PC-3 (cell line): ENCODE data around the gene NUP43. TPM values are rescaled to one million over a fixed set of nuclear protein-coding genes. Genes with fewer than 3 reads are reported as not detected.

Experiments used
- ATAC-seq: fragments of 200-7000 bp; cut with Tn5 transposase; 2 replicates; pipeline ENCODE4 v1.9.1; 2020; ENCODE audit warnings: mild to moderate bottlenecking, moderate library complexity
- BruUV-seq: library from RNA; stranded (reverse); fragments of 400-500 nt; replicated peaks from 2 replicates; lab custom pipeline; 2021; lab: Mats Ljungman, UMichigan
- CTCF ChIA-PET: fragments of 300-600 bp; sonication (Branson Sonifier 250); formaldehyde crosslinking; loops from one replicate; lab custom pipeline; 2022; ENCODE audit warnings: antibody characterized with exemption; lab: Charles Lee
- POLR2A ChIA-PET: fragments of 300-600 bp; sonication (Branson Sonifier 250); formaldehyde crosslinking; loops from one replicate; lab custom pipeline; 2022; ENCODE audit warnings: antibody characterized with exemption; ENCODE audit not compliant: unreplicated experiment; lab: Charles Lee
- DNase-seq: peaks from one replicate; pipeline ENCODE4 v3.0.0-alpha.2; 2015
- H2AFZ ChIP-seq: fragments of 300-600 bp; sonication (generic); 2 replicates; pipeline ENCODE4 v1.6.0; 2016; ENCODE audit warnings: antibody characterized with exemption, low read length
- H3F3A ChIP-seq: fragments of 300-600 bp; sonication (generic); one replicate; pipeline ENCODE4 v1.6.0; 2017; ENCODE audit warnings: antibody characterized with exemption, low read length, control low read depth, mild to moderate bottlenecking; ENCODE audit not compliant: unreplicated experiment
- H3K27ac ChIP-seq: fragments of 300-600 bp; sonication (generic); 2 replicates; pipeline ENCODE4 v1.5.1; 2016; ENCODE audit warnings: mild to moderate bottlenecking, low read length
- H3K27me3 ChIP-seq: fragments of 300-600 bp; sonication (generic); 2 replicates; pipeline ENCODE4 v1.6.1; 2016; ENCODE audit warnings: low read length, mixed read lengths
- H3K36me3 ChIP-seq: fragments of 300-600 bp; sonication (generic); 2 replicates; pipeline ENCODE4 v1.6.1; 2016; ENCODE audit warnings: low read depth, mixed run types, low read length, mixed read lengths
- H3K4me1 ChIP-seq: fragments of 300-600 bp; sonication (generic); 2 replicates; pipeline ENCODE4 v1.5.1; 2016; ENCODE audit warnings: low read length; ENCODE audit not compliant: insufficient read depth
- H3K4me2 ChIP-seq: fragments of 300-600 bp; sonication (generic); 2 replicates; pipeline ENCODE4 v1.6.0; 2016; ENCODE audit warnings: low read length
- H3K4me3 ChIP-seq: fragments of 300-600 bp; sonication (generic); 2 replicates; pipeline ENCODE4 v1.5.1; 2016; ENCODE audit warnings: mild to moderate bottlenecking, low read length, mixed read lengths
- H3K79me2 ChIP-seq: fragments of 300-600 bp; sonication (generic); 2 replicates; pipeline ENCODE4 v1.6.1; 2017; ENCODE audit warnings: low read length, mixed read lengths
- H3K9ac ChIP-seq: fragments of 300-600 bp; sonication (generic); 2 replicates; pipeline ENCODE4 v1.6.0; 2016; ENCODE audit warnings: mild to moderate bottlenecking, low read length
- H3K9me2 ChIP-seq: fragments of 300-600 bp; sonication (generic); replicated peaks from 2 replicates; pipeline ENCODE4 v1.6.1; 2016; ENCODE audit warnings: mixed run types, low read length, mixed read lengths
- H3K9me3 ChIP-seq: fragments of 300-600 bp; sonication (generic); 2 replicates; pipeline ENCODE4 v1.6.1; 2016; ENCODE audit warnings: low read length, mixed read lengths
- H4K20me1 ChIP-seq: fragments of 300-600 bp; sonication (generic); 2 replicates; pipeline ENCODE4 v1.6.1; 2016; ENCODE audit warnings: low read length, mixed read lengths
- EZH2 ChIP-seq: fragments of 300-600 bp; sonication (generic); IDR thresholded peaks from one replicate; pipeline ENCODE4 v1.6.1; 2017; ENCODE audit warnings: antibody characterized with exemption, mild to moderate bottlenecking, low read length; ENCODE audit not compliant: unreplicated experiment
- EZH2phosphoT487 ChIP-seq: fragments of 300-600 bp; sonication (generic); IDR thresholded peaks from 2 replicates; pipeline ENCODE4 v1.6.1; 2018; ENCODE audit warnings: mild to moderate bottlenecking, antibody characterized with exemption, low read length, borderline replicate concordance
- intact Hi-C: fragments of 100-400 bp; cut with micrococcal nuclease; formaldehyde crosslinking; loops from 2 replicates; pipeline ENCODE4 v1.9.0; 2023
- total RNA-seq: library from RNA; depleted of rRNA; stranded (reverse); fragments of >200 nt; gene quantifications from 2 replicates; pipeline ENCODE4 v1.2.3, GENCODE V29; 2014
- TF ChIP-seq, protein P1 (sequence below): fragments of 300-600 bp; sonication (generic); conservative IDR thresholded peaks from 2 replicates; pipeline ENCODE4 v1.5.1; 2017; ENCODE audit warnings: antibody characterized with exemption, low read depth, mild to moderate bottlenecking, low read length

Gene NUP43
- total RNA-seq, 1 experiment from 2014 or later, result 25.5 TPM

DNA sequence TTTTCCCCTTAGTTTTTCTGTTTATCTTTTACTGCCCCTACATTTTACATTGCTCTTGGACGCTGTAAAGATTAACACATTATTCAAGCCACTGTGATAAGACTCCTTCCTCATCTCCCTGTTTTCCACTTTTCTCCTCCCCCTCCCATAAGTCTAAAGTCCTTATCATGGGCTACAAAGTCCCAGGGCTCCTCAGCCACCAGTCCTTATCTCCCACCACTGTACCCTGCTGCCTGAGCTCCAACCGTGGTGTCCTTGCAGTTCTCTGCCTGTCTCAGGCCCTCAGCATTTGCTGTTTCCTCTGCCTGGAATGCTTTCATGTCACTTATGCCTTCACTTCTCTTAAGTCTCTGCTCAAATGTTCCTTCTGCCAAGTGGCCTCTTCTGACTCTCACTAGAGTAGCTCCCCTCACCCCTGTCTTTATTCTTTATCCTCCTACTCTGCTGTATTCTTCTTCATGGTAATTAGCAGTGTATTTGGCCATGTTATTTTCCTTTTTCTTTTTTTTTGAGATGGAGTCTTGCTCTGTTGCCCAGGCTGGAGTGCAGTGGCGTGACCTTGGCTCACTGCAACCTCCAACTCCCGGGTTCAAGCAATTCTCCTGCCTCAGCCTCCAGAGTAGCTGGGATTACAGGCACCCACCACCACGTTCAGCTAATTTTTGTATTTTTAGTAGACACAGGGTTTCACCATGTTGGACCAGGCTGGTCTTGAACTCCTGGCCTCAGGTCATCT is 17.7 kb downstream of the NUP43 start:
- CTCF ChIA-PET, result no interaction called here
- Histone ChIP-seq H3K4me2 (no peak overlapping the region), H3K9me3 (no peaks in the 10 kb centered on the region), H3K4me3 (no peak overlapping the region), H3K27me3 (no peaks in the 10 kb centered on the region), H3K4me1 (no peaks in the 10 kb centered on the region), H3K79me2 (no peaks in the 10 kb centered on the region), H3F3A (no peaks in the 10 kb centered on the region), H2AFZ (no peak overlapping the region), H3K27ac (no peak overlapping the region), H4K20me1 (no peaks in the 10 kb centered on the region), H3K36me3 (peaks cover 17% of the 10 kb centered on the region; the same call in 1 of the 2 replicates), H3K9ac (no peak overlapping the region), H3K9me2 (no peaks in the 10 kb centered on the region)
- BruUV-seq, result no TSS peak
- intact Hi-C loops, result loop anchor here (10.0 kb wide), 2 partner anchors 96 to 286 kb away; no protein-coding TSS in a partner anchor
- ATAC-seq (no peak), DNase-seq (no peak)
- POLR2A ChIA-PET, result no interaction called here
- TF ChIP-seq EZH2phosphoT487 (no peak), EZH2 (no peak)
- TF ChIP-seq, protein P1, sequence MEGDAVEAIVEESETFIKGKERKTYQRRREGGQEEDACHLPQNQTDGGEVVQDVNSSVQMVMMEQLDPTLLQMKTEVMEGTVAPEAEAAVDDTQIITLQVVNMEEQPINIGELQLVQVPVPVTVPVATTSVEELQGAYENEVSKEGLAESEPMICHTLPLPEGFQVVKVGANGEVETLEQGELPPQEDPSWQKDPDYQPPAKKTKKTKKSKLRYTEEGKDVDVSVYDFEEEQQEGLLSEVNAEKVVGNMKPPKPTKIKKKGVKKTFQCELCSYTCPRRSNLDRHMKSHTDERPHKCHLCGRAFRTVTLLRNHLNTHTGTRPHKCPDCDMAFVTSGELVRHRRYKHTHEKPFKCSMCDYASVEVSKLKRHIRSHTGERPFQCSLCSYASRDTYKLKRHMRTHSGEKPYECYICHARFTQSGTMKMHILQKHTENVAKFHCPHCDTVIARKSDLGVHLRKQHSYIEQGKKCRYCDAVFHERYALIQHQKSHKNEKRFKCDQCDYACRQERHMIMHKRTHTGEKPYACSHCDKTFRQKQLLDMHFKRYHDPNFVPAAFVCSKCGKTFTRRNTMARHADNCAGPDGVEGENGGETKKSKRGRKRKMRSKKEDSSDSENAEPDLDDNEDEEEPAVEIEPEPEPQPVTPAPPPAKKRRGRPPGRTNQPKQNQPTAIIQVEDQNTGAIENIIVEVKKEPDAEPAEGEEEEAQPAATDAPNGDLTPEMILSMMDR, result no peak

DNA sequence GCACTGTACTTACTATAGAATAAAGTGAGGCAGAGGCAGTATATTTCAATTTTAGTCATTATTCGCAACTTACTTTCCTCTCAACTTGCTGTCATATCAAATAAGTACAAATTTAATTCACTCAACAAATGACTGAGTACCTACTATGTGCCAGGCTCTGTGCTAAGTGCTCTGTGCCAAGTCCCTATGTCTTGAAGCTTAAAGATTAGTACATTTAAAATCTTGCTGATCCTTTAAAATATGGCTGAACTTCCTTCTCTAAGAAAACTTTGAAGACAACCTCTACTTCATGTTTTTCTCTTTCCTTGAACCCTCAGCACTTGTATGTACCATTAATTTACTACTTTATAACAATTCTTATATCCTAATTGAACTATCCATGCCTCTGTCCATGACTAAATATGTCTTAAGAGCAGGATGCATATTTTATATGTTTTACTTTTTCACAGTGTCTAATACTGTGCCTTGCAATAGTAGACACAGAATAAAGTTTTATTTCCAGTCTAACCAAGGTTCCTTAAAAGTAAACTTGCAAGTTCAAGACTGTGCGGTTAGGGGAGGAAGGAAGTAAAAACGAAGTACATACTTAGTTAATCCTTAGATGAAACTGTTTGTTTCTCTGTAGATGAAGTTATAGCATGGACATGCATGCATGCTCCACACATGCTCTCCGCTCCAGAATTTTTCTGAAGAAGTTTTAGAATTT is 18.4 kb downstream of the NUP43 start:
- ChIA-PET CTCF (no interaction called here), POLR2A (no interaction called here)
- ATAC-seq (no peak), DNase-seq (no peak)
- Histone ChIP-seq H2AFZ (no peak overlapping the region), H3K36me3 (peaks cover 20% of the 10 kb centered on the region; the same call in 1 of the 2 replicates), H3K27me3 (no peaks in the 10 kb centered on the region), H3K9ac (no peak overlapping the region), H3K9me2 (no peaks in the 10 kb centered on the region), H3K4me3 (no peak overlapping the region), H3K4me1 (no peaks in the 10 kb centered on the region), H4K20me1 (no peaks in the 10 kb centered on the region), H3K9me3 (no peaks in the 10 kb centered on the region), H3F3A (no peaks in the 10 kb centered on the region), H3K79me2 (no peaks in the 10 kb centered on the region), H3K27ac (no peak overlapping the region), H3K4me2 (no peak overlapping the region)
- TF ChIP-seq EZH2phosphoT487 (no peak), EZH2 (no peak)
- TF ChIP-seq, protein P1, result no peak
- no TSS peak for BruUV-seq
- intact Hi-C loops, result loop anchor here (10.0 kb wide), 2 partner anchors 97 to 287 kb away; no protein-coding TSS in a partner anchor
